OCI-M2 (cell line): ENCODE data around the gene ITSN2.
"Not testable (repeated sequence)": the region's sequence is repeated elsewhere in the genome, so short reads cannot be mapped to it uniquely, and the experiment has no call there.

Experiments used
- DNase-seq: peaks from one replicate; lab custom pipeline; 2025; ENCODE audit not compliant: unreplicated experiment; lab: John Stamatoyannopoulos, UW

Gene ITSN2

DNA sequence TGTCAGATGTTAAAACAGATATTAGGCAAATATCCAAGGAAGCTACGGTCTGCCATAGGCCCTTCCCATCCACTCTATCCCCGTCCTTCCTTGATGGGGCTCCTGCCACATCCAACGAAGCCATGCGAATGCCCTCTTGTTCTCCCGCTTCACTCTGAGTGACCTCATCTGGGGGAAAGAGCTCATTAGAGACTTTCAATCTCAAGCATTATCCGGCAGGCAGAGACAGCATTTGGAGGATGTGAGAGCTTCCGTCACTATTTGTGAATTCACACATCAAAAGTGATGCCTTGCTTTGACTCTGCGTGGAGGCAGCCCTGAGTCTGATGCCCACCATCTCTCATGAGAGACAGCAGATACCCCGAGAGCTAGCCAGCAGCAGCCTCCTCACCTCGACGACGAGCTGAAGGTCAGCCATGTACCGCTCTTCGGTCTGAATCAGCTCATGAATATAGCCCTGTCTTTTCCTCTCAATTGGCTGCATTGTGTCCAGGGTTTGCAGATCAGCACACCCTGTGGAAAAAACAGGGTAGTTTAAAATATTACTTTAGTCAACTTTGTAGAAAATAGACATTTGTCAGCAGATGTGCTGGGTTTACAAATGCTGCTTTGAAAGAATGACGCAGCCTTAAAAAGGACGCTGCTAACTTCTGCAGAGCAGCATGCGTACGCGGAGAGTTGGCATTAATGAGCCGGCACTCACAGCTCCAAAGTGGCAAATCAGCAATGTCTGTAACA lies 139.6 kb downstream of the ITSN2 start:
- DNase-seq, result no peak

DNA sequence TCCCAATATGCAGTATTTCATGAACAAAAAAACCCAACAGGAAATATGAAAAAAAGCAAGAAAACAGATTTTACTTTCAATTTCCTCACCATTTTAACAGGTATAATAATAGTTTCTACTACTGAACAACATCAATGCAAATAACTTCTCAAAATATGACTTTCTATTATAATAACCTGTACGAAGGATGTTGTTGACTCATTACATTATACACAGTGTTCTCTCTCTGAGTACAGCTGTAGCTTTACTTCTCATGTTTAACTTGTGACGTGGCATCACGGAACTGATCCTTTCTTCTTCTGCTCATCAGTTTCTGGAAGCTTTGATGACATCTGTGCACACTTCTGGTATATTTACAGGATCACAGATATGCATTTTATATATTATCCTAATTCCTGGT lies 145.5 kb downstream of the ITSN2 start:
- no peak for DNase-seq

DNA sequence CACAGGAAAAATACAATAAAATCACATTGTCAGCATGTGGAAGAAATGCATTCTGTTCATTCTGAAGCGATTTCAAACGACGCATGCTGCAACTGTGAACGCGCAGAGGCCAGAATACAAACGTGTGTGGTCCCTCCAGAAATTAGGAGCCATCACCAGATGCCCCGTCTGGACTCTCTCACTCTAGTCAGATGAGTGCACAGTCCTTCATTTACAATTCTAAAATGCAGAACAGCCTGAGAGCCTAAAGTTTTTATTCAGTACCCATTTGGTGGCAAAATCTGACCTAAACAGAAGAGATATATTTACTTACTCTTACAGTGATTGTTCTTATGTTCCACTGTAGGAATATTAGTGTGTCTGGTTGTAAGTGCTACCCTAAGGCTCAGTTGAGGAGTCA lies 148.9 kb downstream of the ITSN2 start:
- no peak for DNase-seq

DNA sequence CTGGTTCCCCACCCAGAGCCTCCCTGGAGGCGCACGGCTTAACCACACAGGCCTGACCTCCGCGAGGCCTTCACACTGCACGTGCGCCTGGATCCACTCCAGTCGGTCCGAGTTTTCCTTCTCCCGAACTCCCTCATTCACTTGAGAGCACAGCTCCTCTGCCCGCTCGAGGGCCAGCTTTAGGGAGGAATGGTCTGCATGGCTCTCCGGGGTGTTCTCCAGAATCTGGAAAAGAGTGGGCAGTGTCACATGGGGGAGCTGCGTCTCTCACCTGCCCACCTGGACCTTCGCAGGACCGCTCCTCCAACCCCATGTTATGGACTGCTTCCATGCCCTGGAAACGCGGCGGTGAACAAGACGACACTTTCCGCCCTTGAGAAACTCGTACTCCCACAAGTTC lies 149.6 kb downstream of the ITSN2 start:
- DNase-seq, result no peak

DNA sequence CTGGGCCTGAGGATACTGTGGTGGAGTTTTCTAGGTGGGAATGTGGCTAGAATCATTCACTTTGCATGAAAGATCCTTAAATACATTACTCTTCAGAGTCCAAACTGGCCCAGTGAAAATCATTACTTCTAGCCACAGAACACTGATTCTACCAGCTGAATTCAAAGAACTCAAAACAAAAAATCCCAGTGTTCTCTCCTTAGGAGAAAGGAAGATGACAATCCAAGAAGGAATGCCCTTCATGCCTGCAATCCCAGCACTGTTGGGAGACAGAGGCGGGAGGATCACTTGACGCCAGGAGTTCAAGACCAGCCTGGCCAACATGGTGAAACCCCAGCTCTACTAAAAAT lies 150.3 kb downstream of the ITSN2 start:
- DNase-seq, result no peak

DNA sequence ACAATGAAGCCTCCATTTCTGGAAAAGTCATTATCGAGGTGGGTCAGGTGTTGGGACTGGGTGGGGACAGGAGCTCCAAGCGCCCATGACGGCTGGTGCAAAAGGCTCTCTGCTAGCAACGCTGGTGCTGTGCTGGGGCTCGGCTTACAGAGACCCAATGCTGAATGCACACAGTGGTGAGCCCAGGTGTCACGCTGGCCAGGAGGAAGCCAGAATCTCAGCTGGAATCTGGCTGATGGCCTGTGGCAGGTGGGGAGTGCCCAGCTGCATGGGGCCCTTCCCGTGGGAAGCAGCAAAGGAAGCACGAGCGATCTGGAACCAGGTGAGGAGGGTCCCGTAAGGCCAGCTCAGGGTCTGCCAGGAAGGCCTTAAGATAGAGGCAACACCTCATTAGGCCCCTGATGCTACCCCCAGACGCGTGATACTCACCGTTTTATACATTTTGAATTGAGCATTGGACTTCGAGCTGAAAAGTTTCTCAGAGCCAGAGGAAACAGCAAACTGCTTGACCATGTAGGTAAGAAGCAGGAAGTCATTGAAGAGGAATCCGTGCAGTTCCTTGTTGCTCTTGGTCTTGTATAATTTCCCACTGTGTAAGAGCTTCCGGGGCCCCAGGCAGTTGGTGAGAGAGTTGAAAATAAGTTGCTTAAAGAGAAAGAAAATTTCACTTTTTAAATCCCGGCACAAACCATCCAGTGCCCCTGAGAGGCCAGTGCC lies 150.8 kb downstream of the ITSN2 start:
- DNase-seq, result no peak

DNA sequence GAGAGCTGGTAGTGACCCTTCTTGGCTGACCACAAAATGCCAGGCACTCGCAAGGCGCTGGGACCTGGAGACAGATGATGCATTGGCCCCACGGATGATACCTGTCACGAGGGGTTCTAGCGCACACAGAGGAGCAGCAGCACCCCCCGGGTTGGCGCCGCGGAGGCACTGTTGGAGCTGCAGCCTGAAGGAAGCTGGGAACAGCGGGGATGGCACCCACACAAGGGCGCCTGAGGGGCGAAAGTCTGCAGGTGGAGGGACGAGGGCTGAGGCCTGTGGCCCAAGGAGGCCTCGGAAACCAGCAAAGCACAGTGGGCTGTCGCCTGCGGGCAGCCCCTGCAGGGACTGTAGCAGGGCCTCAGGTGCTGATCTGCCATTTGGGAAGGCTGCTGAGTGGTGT lies 151.8 kb downstream of the ITSN2 start:
- no peak for DNase-seq

DNA sequence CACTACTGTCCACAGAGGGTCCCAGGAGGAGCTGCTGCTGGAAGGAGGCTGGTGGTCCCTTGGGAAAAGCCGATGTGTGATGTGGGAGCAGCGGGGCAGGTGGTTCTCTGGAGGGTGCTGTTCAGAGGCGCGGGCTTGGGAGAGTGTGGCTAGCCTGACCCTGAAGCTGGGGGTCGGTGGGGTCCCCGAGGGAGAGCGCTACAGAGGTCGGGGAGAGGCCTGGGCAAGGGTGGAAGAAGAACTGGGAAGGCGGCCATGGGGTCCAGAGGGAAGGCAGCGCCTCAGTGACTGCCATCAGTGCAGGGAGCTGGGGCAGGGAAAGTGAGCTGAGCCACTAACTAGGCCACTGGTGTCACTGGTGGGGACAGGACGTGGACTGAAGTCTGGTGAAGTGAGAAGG lies 153.0 kb downstream of the ITSN2 start:
- no peak for DNase-seq

DNA sequence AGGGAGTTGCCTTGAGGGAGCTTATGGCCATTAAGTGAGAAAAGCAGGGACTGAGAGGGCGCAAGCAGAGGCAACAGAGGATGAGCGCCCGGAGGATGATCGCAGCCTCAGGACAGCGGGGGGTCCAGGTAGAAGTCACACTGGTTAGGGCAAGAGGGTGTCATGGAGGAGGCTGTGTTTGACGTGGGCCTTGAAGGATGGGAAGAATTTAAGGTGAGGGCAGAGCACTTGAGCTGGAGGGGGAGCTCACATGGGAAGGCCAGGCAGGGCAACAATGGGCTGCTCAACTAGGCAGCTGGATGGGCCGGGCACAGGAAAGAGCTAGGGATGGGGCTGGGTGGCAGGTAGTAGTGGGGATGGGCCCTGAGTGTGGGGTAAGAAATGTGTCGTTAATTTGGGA lies 153.6 kb downstream of the ITSN2 start:
- no peak for DNase-seq

DNA sequence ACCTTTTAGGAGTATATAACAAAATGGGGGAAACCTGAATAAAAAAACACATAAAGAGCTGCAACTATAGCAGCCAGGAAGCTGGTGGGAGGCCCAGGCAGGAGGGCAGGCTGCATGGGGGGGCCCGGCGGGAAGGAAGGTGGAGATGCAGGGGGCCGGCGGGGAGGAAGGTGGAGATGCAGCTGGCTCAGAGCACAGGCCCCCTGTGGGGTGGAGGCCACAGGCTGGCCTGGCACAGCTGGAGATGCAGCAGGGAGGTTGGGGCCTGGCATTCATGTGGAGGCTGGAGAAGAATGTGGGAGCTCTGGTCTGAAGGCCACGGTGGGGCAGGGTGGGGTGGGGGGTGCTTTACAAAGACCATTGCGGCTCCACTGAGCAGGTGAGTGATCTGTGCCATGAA lies 154.1 kb downstream of the ITSN2 start:
- DNase-seq, result no peak

DNA sequence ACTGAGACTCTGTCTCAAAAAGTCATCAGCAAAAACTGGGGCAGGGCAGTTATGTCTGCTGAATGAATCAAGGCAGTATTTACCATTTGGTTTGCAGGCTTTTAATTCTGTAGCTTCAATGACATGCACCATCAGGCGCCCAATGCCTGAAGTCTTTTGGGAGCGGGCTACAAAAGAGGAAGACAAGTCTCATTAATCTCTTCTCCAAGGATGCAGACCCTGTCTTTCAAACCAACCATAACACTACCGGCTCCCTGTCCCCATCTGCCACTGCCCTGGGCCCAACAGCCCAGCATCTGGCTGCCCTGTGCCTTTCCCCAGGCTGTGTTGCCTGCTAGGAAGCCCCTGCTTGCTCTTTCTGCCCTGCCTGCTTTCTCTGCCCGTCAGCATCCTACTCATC lies 155.2 kb downstream of the ITSN2 start:
- DNase-seq, result no peak

DNA sequence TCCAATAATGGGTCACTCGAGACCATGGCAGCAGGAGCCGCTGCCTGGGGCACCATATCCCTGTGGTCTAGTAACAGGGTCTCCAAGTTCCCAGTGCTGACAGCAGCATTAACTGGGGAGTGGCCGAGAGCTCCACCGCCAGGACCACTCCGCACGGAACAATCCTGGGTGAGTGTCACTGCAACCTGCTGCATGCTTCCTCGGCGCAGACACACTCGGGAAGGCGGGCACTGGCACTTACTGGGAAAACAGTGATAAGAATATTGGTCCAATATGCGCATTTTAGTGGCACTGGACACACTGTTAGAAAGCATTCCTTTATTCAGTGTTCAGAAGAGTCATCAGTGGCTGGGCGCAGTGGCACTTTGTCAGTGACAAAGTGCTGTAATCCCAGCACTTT lies 155.8 kb downstream of the ITSN2 start:
- DNase-seq, result no peak

DNA sequence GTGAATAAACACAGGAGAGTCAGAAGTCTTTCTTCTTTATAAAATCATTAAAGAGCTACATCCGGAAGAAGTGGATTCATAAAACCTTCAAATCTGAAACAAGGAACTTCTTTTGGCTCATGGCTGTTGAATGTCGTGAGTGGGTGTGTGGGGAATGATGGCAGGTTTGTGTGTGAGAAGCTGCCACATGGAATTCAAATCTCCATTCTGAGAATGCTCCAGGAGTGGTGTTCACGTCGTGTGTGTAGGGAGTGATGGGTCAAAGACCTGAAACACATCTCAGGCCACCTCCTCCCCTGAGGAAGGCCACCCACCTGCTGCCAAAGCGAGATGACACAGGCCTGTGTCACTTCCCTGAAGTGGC lies 156.6 kb downstream of the ITSN2 start:
- no peak for DNase-seq

DNA sequence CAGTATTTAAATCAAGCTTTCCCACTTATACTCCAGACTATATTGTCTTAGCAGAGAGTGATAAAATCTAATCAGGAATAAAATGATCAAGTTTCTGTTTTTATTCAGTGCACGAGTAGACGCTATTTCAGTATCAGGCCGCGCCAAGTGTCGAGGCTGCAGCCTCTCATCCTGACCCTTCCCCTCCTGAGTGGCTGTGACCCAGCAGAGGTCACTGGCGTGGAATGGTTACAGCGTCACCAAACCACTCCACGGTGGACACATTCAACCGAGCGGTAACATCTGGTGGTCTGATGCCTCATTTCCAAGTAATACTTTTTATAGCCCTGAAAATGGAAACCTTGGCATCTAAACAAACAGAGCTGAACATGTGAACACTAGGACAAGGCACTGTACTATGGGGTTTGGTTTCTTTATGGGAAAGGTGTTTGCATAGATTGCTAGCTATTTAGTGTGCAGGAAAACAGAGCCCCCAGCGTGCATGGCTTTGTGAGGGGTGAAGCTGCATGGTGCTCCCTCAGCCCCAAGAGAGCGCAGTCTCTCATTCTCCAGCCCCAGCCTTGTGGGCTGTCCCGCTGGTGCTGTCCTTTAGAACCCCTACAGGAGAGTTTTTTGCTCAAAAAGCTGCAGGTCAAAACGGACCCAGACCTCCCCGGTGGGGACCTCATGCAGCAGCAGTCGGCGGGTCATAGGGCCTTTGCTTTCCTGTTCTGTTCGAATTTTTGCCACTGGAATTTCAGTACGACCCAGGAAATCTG lies 157.1 kb downstream of the ITSN2 start:
- no peak for DNase-seq

DNA sequence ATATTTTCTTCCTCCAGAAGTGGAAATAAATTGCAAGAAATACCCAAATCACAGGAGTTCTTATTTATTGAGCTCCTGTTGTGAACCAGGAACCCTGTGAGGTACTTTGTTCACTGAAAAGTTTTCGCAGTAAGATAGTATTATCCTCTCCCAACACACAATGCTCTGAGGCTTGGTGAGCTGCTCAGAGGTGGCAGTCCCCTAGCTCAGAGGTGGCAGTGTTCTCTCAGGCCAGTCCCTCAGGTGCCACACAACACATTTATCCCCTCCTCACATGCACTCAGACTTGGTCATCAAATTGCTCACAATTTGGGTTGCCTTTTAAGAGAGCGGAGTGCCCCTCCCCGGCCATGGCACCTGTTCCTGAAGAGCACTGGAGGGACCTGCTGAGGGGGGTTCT lies 159.5 kb downstream of the ITSN2 start:
- DNase-seq, result no peak

DNA sequence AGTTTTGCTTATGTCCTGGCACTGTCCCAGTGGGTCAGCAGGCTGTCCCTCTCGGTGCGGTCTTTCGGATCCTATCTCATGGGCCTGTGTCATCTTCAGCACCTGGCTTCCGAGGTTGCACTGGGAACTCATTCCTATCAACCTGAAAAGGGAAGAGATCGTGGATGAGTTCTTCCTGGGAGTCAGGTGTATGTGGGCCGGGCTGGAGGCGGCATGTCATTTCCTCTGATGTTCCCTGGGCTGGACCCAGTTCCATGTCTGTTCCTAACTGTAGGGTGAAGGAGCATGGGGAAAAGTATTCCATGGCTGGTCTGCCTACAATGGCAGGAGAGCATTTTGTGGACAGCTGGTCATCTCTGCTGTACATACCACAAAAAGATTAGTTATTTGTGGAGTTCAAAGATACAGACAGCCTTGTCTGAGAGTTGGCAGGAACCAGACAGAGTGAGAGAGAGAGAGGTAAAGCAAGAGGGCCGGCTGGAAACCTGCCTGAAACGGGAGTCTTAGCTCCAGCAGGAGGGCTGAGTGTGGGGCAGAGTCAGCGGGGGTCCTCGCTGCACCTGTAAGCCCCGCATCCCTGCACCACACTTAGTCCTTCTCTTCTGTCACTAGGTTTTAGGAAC lies 160.3 kb downstream of the ITSN2 start:
- no peak for DNase-seq

DNA sequence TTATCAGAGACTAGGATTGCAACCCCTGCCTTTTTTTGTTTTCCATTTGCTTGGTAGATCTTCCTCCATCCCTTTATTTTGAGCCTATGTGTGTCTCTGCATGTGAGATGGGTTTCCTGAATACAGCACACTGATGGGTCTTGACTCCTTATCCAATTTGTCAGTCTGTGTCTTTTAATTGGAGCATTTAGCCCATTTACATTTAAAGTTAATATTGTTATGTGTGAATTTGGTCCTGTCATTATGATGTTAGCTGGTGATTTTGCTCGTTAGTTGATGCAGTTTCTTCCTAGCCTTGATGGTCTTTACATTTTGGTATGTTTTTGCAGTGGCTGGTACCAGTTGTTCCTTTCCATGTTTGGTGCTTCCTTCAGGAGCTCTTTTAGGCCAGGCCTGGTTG lies 163.1 kb downstream of the ITSN2 start:
- not testable (repeated sequence) for DNase-seq

DNA sequence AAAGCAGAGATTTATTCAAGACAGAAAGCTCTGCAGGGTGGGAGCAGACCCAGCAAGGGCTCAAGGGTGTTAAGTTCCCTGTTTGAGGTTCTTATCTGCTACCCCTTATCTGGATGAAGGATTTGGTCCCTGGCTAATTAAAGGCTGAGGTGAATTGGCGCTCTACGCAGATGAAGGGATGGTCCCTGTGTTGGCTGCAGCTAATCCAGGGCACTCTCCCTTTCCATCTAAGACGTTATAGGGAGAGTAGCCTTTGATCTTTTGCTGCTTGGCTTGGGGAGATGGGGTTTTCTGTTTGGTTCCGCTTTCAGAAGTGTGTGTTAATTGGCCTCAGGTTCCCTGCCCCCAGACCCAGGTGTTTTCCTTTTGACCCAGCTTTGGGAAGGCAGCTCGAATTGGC lies 168.5 kb downstream of the ITSN2 start:
- DNase-seq, result no peak

DNA sequence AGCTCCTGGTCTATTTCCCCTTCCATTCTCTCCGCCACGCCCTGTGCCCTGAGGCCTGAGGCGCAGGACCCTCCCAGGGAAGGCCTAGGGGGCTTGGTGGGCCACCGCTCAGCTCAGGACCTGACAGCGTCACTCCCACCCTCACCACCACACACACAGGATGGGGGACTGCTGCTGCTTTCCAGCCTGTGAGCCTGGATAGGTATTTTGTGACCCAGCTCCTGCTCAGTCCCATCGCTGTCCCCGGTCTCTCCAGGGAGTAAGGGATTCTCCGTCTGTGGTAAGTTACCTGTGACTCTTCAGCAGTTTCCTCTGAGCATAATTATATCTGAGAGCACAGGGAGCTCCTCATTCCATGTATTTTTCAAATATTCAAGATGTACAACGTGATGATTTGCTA lies 169.2 kb downstream of the ITSN2 start:
- DNase-seq, result no peak

DNA sequence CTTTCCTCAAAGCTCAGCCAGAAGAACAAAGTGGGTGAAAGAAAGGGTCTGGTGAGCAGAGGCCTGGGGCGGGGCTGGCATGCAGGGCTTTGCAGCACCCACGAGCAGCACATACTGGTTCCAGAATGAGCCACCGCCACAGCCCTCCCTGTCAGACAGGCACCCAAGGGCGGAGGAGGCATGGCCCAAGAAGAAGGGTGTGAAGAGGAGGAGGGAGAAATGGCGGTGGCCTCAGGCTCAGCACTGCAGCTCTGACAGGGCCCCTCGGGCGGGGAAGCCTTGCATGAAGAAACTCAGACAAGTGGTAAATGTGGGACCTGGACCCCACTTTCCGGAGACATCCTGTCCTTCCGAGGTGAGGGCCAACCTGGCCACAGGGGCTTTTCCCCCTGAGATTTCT lies 169.8 kb downstream of the ITSN2 start:
- no peak for DNase-seq

DNA sequence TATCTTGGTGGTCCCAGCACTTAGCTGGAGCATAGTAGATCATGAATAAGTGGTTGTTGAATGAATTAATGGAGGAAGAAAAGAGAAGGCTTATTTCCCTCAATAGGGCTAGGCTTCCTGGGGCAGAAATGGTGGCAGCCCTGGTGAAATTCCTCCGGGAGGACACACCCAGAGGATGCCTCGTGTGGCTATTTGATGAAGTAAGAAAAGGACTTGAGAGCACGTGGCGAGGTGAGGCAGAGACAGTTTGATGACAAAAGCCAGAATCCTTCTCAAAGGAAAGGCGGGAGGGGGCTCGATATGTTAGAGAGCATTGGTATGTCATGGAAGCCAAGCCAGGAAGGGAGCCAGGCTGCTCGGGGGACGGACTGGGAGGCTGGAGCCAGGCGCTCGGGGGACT lies 170.8 kb downstream of the ITSN2 start:
- DNase-seq, result no peak
